Ovary (tissue), 9 donors: ENCODE results near the gene SYTL3. TPM values are rescaled to one million over a fixed set of nuclear protein-coding genes. Genes with fewer than 3 reads are reported as not detected.
A peak's percentile ranks its signal among the peaks of the same experiment; 100 is the strongest.

Experiments used
- DNase-seq, 5 donors: peaks; one replicate each; pipeline ENCODE4 v3.0.0-alpha.2; 2019 to 2020
- H3K27ac ChIP-seq, 2 donors: fragments of 200-600 bp; one replicate each; pipeline versions ENCODE4 v1.5.1 to v1.8.0; 2019 to 2022
- H3K27me3 ChIP-seq: fragments of 200-600 bp; one replicate; pipeline ENCODE4 v1.8.0; 2022
- H3K36me3 ChIP-seq: fragments of 200-600 bp; sonication (generic); one replicate; pipeline ENCODE4 v1.5.1; 2019
- H3K4me1 ChIP-seq: one replicate; pipeline ENCODE4 v1.8.1; 2013; ENCODE audit warnings: mild to moderate bottlenecking, moderate library complexity; ENCODE audit not compliant: insufficient read depth
- H3K4me3 ChIP-seq: fragments of 200-600 bp; sonication (generic); one replicate; pipeline ENCODE4 v1.5.1; 2017
- H3K9me3 ChIP-seq, 2 donors: fragments of 200-600 bp in 1 of 2; sonication (generic) in 1 of 2; one replicate each; pipeline versions ENCODE4 v1.5.1 to v1.8.1; 2013 to 2019; ENCODE audit warnings: mild to moderate bottlenecking in 1 of 2, moderate library complexity in 1 of 2
- EP300 ChIP-seq: sonication (generic); formaldehyde crosslinking; IDR thresholded peaks from one replicate; pipeline ENCODE4 v1.6.1; 2017; ENCODE audit warnings: antibody characterized with exemption
- POLR2A ChIP-seq: fragments of 450-650 bp; IDR thresholded peaks from one replicate; pipeline ENCODE4 v1.6.1; 2017; ENCODE audit warnings: antibody characterized with exemption, mild to moderate bottlenecking, moderate library complexity
- WGBS, 3 donors: extraction: QIAGEN DNeasy Blood & Tissue Kit in 1 of 3; methylation state at CpG; one replicate each; pipeline versions ENCODE4 v1.1.5 to v1.1.7; 2013 to 2017; 5-methylcytosine and 5-hydroxymethylcytosine counted together
- intact Hi-C, 4 donors: fragments of 100-400 bp; cut with DNase I; formaldehyde crosslinking; loops; one replicate each; pipeline versions ENCODE4 v1.11.0 to v1.15.1; 2022 to 2023
- polyA plus RNA-seq, 2 donors: library from polyadenylated mRNA; stranded (reverse); fragments of 200-250 nt in 1 of 2; fragments of 350-450 nt in 1 of 2; fragmentation: Illumina TruSeq in 1 of 2; extraction: RNeasy Lipid Tissue Mini Kit (QIAGEN cat#74804) in 1 of 2; gene quantifications; one replicate each; pipeline ENCODE4 v1.2.3, GENCODE V29; 2013 to 2014
- total RNA-seq, 7 donors: library from RNA; depleted of rRNA in 2 of 7; stranded (reverse); fragments of >200 nt in 2 of 7; fragmentation: NEBNext Ultra II Directional in 3 of 7; extraction: Animal tissue kit (Norgen Biotek cat#: 25700) in 3 of 7; gene quantifications; one replicate each; pipeline versions ENCODE4 v1.1.0 to v1.2.4, GENCODE V29; 2016 to 2023
- TF ChIP-seq, protein P1 (sequence below), 3 donors: fragments of 450-650 bp in 2 of 3; fragments of 200-600 bp in 1 of 3; IDR thresholded peaks; one replicate each; pipeline versions ENCODE4 v1.5.1 to v1.8.0; 2016 to 2022; ENCODE audit warnings: antibody characterized with exemption in 3 of 3, mild to moderate bottlenecking in 1 of 3
- donor health status: DM: no; HTN: no; CAD: no; lungs with moderate emphysema.
- donor health status: DM: no; HTN: no; CAD: no.
- donor health status: Bipolar disorder and iron deficiency.
- donor health status: DM: yes; HTN: yes; CAD: no.
- donor health status: DM: no; HTN: no; CAD: no.
- donor health status: DM: yes; HTN: yes; CAD: no.

SYTL3 gene
- total and polyA plus RNA-seq, 9 donors: 1.7 to 7.8 (median 2.5) TPM

DNA sequence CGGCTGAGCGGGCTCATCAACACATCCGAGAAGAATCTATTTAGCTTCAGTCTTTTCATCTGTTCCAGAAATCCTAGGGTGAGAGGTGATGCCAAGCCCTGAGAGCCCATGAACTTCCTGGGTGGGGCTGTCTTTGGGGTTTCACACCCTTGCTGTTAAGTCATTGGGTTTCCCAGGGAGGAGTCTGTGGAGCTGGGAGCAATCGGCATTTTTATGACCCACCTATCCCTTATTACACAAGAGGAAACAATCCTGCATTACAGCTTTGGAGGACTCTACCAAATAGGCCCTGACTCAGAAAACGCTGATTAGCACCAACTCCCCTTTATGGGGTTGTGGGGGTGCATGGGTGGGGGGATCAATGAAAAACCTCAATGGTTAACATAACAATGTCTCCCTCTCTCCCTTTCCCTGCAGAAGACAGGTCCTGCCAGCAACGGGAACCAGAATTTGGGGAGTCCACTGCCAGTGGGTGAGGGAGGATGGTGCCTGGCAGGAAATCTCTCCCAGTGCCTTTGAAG, 123.1 kb downstream of the SYTL3 start:
- Histone ChIP-seq H3K36me3 (no peaks in the 10 kb centered on the region), H3K27ac (no peak overlapping the region)

DNA sequence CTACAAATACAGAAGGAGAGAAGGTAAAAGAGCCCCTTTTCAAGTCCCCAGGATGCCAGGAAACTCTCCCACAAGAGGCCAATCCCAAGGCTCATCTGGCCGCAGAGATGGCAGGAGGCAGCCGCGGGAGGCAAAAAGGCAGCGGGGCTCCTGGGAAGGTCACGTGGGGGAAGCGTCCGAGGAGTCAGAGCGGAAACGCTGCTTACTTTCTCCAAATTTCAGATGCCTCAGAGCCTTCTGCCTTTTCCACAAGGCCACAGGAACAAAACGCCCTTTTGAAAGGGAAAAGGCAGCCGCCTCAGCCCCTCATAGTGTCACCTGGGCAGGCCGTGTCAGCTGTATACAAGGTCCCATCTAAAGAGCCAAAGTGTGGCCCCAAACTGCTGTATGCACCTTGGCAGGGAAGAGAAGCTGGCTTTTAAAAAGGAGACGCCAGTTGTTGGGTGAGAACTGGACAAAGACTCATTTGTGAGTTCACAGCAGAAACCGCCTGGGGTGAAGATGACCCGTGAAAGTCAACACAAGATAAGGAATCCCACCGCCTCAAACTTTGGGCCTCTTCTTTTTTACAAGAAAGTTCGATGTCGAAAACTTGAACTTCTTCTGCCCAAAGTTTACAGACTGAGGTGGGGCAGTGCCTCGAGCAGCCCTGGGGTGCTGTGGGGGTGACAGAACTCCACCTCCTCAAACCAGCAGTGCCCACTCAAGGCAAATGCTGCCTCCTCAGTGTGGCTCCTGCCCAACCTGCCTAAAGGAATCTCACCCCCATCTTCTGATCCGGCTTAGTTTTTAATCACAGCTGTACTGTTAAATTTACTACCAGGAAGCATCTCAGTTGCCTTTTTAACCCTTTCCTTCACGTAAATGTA, 124.0 kb downstream of the SYTL3 start:
- H3K4me3 ChIP-seq: no peak overlapping the region
- H3K9me3 ChIP-seq: no peaks in the 10 kb centered on the region
- WGBS, 3 donors: 45 to 57% (median 47%) methylated on average over 21 of the region's 21 CpGs
- H3K36me3 ChIP-seq: no peaks in the 10 kb centered on the region
- no peaks in the 10 kb centered on the region for H3K27me3 ChIP-seq
- TF ChIP-seq EP300: no peak
- TF ChIP-seq, protein P1, sequence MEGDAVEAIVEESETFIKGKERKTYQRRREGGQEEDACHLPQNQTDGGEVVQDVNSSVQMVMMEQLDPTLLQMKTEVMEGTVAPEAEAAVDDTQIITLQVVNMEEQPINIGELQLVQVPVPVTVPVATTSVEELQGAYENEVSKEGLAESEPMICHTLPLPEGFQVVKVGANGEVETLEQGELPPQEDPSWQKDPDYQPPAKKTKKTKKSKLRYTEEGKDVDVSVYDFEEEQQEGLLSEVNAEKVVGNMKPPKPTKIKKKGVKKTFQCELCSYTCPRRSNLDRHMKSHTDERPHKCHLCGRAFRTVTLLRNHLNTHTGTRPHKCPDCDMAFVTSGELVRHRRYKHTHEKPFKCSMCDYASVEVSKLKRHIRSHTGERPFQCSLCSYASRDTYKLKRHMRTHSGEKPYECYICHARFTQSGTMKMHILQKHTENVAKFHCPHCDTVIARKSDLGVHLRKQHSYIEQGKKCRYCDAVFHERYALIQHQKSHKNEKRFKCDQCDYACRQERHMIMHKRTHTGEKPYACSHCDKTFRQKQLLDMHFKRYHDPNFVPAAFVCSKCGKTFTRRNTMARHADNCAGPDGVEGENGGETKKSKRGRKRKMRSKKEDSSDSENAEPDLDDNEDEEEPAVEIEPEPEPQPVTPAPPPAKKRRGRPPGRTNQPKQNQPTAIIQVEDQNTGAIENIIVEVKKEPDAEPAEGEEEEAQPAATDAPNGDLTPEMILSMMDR (IDR thresholded peaks at IDR 0.05): no peak
- TF ChIP-seq POLR2A: no peak
- DNase-seq: peak in 1 of 5 donors; percentile 54
- H3K27ac ChIP-seq: no peak overlapping the region
- peaks cover 3% of the 10 kb centered on the region for H3K4me1 ChIP-seq
- intact Hi-C loops: no loop called here

More for the DNA sequence above, 123.1 kb downstream of the SYTL3 start:
- H3K4me1 ChIP-seq: peaks cover 3% of the 10 kb centered on the region
- no peaks in the 10 kb centered on the region for H3K9me3 ChIP-seq
- H3K27me3 ChIP-seq: no peaks in the 10 kb centered on the region
- TF ChIP-seq EP300 (no peak), POLR2A (no peak)
- TF ChIP-seq, protein P1 (IDR thresholded peaks at IDR 0.05): no peak
- WGBS, 3 donors: 80 to 82% (median 80%) methylated on average over 6 of the region's 6 CpGs
- peak in 1 of 5 donors; percentile 22 for DNase-seq
- intact Hi-C loops: no loop called here
- no peak overlapping the region for H3K4me3 ChIP-seq

DNA sequence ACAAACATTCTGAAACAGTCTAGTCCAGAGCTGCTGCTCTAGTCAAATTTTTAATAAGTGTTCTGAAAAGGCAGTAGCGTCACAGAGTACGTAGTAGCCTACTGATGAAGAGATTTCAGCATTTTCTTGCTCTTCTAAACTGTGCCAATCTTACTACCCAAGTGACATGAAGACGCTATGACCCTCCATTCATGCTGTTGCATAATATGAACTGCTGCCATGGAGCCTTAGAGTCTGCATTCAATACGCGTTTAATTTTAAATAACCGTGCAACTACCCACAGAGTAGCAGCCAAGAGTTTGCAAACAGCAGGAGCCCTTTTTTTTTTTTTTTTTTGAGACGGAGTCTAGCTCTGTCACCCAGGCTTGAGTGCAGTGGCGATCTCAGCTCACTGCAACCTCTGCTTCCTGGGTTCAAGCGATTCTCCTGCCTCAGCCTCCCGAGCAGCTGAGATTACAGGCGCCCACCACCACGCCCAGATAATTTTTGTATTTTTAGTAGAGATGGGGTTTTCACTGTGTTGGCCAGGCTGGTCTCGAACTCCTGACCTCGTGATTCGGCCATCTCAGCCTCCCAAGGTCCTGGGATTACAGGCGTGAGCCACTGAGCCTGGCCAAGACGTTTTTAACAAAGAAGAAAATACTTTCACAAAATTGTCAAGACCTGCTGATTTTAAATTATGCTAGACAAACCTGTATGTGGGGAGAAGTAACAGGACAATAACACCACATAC, 125.0 kb downstream of the SYTL3 start:
- H3K27me3 ChIP-seq: no peaks in the 10 kb centered on the region
- H3K36me3 ChIP-seq: no peaks in the 10 kb centered on the region
- no peak for TF ChIP-seq EP300
- no peak for TF ChIP-seq POLR2A
- TF ChIP-seq, protein P1 (IDR thresholded peaks at IDR 0.05): no peak
- H3K9me3 ChIP-seq: no peaks in the 10 kb centered on the region
- intact Hi-C loops: no loop called here
- H3K27ac ChIP-seq: no peak overlapping the region
- DNase-seq: peak in 1 of 5 donors; percentile 2
- H3K4me3 ChIP-seq: no peak overlapping the region
- peaks cover 3% of the 10 kb centered on the region for H3K4me1 ChIP-seq
- WGBS, 3 donors: 91 to 94% (median 93%) methylated on average over 17 of the region's 17 CpGs

DNA sequence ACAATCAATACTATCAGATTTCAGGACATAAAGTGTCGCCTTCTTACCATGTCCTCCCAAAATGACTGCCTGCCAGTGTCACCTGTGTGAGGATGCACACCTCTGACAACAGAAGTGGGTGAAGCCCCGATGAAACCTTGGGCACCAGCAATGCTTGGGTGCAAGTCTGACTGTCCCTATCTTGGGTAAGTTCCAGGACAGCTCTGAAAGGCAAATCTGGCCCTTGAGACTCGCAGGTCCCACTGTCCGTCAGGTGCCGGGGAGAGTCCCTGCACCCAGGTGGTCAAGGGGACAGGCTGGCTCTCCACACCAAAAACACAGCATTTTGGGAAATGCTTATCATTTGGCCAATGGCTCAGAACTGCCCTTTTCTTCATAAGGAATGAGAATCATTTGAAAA, 126.0 kb downstream of the SYTL3 start:
- no peak for DNase-seq
- Histone ChIP-seq H3K9me3 (no peaks in the 10 kb centered on the region), H3K4me3 (no peak overlapping the region), H3K4me1 (peaks cover 3% of the 10 kb centered on the region), H3K27ac (no peak overlapping the region), H3K27me3 (no peaks in the 10 kb centered on the region), H3K36me3 (no peaks in the 10 kb centered on the region)
- TF ChIP-seq, protein P1 (IDR thresholded peaks at IDR 0.05): no peak
- TF ChIP-seq POLR2A (no peak), EP300 (no peak)
- intact Hi-C loops: no loop called here
- 93 to 97% (median 96%) methylated on average over 4 to 5 of the region's 5 CpGs for WGBS, 3 donors
